HCEC 1CT (cell line): ENCODE data around the gene LRRC8E.

Experiments
- DNase-seq: peaks from one replicate; pipeline ENCODE4 v3.0.0-alpha.2; 2017

The LRRC8E gene

GRCh38 chr19:7888145-7888825, at the start of gene LRRC8E:
LRRC8E (plus strand) TSS chr19:7888510; CDS start chr19:7895604, 7,094 bp downstream.
- DNase-seq = peak; percentile 49

DNA sequence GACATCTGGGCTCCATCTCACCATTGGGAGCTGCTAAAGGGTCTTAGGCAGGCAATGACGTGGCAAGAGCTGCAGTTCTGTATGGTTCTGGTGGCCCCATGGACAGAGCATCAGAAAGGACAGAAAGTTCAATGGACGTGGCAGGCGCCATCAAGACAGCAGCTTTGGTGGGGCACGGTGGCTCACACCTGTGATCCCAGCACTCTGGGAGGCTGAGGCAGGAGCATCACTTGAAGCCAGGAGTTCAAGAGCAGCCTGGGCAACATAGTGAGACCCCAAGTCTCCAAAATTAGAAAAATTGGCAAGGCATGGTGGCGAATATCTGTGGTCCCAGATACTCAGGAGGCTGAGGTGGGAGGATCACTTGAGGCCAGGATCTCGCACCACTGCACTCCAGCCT, 48.8 kb upstream of the LRRC8E start:
- no peak for DNase-seq

DNA sequence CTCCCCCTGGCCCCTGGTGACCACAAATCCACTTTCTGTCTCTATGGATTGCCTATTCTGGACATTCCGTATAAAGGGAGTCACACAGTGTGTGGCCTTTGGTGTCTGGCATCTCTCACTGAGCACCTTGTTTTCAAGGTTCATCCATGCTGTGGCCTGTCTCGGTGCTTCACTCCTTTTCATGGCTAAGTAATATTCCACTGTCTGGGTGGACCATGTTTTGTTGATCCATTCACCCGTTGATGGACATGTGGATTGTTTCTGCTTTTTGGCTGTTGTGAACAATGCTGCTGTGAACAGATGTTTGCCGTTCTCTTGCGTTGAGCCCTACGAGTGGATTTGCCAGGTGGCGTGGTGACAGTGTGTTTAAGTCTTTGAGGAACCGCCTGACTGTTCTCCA, 47.7 kb upstream of the LRRC8E start:
- no peak for DNase-seq

GRCh38 chr19:7841751-7842660, 46.3 kb upstream of the LRRC8E start:
- no peak for DNase-seq

GRCh38 chr19:7842661-7843294, 45.5 kb upstream of the LRRC8E start:
- DNase-seq = no peak

GRCh38 chr19:7843521-7843920, 44.8 kb upstream of the LRRC8E start:
- DNase-seq = no peak

DNA sequence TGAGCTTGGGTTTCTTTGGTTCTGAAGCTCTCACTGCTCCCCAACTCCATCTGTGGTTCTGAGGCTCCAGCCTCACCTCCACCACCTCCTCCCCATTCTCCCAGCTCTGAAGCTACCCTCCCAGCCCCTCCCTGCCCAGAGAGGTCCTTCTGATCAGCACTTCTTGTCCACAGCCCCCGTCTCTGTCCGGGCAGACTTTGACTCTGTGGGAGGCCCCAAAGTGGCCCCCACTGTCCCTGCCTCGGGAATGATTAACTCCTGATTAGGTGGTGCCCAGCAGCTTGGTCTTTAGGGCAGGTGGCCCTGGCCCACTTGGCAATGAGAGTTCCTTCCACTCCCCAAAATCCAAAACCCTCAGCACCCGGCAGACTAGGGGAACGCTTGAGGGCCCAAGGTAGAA, 43.9 kb upstream of the LRRC8E start:
- no peak for DNase-seq

DNA sequence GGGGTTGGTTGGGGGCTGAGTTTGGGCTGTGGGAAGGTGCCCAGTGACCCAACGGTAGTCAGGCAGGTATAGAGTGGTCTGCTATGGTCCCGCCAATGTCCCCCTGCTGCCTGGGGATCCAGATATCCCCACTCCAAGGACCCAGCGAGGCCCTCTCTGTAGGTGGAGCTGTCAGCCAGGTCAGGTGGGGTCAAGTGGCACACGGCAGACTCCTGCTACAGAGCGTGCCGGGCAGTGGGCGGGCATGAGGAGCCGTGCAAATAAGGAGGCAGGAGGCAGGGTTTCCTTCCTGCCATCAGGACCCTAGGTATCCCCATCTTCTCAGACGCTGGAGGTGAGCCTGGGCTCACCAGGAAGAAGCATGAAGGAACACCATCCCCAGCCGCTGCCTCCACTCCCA, 43.4 kb upstream of the LRRC8E start:
- DNase-seq = no peak

DNA sequence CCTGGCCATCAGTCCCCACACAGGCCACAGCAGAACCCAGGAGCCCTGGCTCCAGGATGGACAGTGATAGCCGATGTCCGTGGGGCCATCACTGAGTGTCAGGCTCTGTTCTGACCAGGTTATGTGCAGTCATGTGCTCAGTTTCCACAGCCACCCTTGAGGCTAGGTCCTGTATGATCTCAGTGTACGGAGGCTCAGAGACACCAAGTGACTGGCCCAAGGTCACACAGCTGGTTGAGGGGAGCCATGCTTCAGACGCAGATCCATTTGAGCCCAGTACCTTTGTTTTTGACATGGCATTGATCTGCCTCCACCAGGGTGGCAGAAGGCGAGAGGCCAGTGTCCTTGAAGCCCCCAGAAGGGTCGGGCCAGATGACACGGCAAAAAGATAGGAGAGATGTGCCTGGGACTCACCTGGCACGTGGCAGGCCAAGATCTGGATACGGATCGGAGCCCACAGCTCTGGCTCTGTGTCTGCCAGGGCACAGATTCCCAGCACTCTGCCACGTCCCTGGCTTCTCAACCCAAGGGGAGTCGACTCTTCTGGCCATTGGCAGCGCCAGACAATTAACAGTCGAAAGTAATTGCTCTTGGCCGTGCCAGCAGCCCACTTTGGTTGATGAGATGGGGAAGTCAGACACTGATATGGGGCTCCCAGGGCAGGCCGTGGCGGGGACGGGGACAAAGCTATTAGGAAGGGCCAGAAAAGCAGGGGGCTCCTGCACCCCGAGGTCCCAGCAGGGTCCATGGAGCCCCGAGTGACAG, 42.7 kb upstream of the LRRC8E start:
- DNase-seq = no peak

DNA sequence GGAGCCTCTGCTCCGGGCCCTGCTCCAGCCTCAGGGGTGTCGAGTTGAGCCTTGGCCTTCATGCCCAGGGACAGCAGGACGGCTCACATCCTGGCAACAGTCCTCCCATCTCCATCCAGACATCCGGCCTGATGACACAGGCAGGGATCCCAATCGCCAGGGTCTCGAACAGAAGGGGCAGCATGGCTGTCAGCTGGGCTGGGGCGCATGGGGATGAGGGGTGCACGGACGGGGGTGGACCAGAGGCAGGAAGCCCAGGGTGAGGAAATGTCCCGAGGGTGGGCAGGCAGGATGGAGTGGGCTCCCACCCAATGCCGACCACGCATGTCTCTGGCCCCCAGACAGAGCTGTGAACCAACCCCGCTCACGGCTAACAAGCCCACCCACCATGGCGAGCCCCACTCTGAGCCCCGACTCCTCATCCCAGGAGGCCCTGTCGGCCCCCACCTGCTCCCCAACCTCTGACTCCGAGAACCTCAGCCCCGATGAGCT, 42.1 kb upstream of the LRRC8E start:
- no peak for DNase-seq

- no peak for DNase-seq
These were observed 40.6 kb upstream of the LRRC8E start for GRCh38 chr19:7847664-7848063.

DNA sequence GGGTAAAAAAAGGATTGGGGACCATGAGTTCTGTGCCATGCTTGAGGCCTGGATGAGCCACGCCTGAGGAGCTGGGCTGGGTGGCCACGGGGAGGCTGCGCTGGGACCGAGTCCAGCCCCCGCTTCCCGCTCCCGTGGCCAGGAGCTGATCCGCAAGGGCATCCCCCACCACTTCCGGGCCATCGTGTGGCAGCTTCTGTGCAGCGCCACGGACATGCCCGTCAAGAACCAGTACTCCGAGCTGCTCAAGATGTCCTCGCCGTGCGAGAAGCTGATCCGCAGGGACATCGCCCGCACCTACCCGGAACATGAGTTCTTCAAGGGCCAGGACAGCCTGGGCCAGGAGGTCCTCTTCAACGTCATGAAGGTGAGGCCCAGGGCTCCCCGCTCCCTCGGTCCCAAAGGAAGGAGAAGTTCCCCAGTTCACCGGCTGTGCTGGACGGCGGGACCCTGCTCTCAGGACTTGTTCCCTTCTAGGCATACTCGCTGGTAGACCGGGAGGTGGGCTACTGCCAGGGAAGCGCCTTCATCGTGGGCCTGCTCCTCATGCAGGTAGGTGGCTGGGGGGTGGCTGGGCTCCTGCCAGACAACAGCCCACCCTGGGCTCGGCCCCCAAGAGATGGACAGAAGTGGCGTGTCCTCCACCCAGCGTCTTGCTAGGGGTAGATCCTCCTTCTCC, 39.4 kb upstream of the LRRC8E start:
- DNase-seq = no peak

DNA sequence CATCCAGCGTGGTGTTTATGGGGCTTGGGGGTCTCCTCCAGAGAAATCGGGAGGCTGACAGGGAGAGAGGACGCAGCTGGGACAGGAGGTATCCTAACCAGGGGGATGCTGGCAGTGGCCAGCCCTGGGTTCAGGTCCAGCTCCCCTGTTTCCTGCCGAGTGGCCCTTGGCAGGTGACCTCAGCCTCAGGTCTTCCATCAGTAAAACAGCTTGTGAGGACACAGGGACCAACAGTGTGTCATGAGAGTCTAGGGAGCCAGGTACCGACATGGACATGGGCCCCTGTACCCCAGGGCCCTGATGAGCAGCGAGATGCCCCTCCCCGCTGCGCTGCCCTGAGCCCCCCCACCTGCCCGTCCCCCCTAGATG, 38.7 kb upstream of the LRRC8E start:
- no peak for DNase-seq

DNA sequence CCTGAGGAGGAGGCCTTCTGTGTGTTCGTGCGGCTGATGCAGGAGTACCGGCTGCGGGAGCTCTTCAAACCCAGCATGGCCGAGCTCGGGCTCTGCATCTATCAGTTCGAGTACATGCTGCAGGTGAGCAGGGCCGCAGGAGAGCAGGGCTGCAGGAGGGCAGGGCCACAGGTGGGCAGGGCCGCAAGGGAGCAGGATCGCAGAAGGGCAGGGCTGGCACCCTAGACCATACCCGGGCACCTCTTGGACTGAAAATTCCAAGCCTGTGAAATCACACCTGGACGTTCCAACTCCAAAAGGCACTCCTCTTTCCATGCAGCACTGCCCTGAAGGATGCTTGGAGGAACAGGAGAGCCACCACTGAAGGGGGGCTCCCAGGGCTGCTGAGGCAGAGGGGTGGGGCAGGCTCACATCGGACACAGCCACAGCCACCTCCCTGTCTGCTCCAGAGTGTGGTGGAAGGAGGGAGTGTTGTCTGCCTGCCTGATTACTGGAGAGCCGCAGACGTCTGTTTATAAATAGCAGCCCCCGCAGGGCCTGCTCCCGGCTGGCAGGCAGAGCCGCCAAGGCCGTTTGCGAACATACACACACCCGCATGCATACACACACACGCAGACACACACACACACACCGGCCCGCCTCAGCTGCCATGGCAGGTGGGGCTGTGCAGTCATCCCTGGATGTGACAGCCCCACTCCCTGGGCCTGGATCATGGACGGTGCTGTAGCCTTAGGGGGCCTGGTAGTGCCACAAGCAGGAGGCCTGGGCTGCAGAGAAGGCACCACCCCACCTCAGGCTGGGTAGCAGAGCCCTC, 38.1 kb upstream of the LRRC8E start:
- no peak for DNase-seq

DNA sequence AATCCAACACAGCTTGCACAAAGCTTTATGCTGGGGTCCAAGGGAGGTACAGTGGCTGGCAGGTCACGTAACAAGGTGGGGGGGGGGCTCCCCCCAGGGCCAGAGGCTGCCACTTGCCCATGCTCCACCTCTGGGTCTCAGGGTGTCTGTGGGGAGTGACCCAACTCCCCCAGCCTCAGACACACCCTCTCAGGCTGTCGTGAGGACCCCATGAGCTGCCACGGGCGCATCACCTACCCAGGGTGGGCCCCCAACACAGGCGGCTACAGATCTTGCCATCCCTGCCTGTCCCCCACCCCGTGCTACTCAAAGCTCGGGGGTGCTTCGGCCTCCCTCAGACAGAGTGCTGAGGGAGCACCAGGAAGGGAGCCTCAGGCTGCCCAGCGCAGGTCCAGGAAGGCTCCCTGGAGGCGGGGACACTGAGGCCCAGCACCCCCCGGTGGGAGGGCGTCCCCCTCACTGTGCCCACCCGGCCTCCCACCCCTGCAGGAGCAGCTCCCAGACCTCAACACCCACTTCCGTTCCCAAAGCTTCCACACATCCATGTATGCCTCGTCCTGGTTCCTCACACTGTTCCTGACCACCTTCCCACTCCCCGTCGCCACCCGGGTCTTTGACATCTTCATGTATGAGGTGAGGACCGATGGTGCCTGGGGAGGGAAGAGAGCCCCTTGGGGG, 37.2 kb upstream of the LRRC8E start:
- DNase-seq = no peak

DNA sequence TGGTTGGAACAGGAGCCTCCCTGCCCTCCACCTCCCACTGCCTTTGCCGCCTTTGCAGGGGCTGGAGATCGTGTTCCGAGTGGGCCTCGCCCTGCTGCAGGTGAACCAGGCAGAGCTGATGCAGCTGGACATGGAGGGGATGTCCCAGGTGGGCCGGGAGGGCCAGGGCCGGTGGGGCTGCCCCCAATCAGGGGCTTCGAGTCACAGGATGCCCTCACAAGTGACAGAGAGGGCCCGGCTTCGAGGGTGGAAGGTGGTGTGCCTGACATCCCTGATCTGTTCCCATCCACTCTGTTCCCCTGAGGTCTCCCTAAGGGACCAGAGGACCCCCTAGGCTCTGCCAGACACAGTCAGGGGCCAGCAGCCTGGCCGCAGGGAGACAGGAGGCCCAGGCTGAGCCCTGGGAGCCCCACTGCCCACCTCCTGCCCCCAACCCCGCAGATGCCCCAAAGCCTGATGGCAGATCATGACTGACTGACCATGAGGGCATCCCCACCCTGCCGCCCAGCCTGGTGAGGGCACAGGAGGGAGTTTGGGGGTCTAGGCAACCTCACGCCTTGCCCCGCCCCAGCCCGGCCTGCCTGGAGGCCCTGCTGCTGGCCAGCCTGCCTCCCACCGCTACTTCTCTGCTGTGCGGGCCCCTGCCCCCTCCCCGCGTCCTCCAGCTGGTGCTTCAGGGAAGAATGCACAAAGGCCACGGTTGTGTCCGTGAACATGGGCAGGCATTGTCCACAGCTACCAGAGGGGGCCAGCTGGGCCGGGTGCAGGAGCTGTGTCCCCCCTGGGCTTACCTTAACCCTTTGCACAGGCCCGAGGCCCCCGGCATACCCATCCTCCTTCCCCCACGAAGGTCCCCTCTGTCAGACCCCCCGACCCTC, 36.4 kb upstream of the LRRC8E start:
- DNase-seq = no peak

GRCh38 chr19:7852851-7853769, 35.2 kb upstream of the LRRC8E start:
- peak; percentile 45 for DNase-seq

- DNase-seq = no peak
These were observed 34.6 kb upstream of the LRRC8E start for GRCh38 chr19:7853770-7854128.
